ENCODE measurements around the gene PALD1.
"Not testable (repeated sequence)": the region's sequence is repeated elsewhere in the genome, so short reads cannot be mapped to it uniquely, and the experiment has no call there.

The PALD1 gene

GRCh38 chr10:70482982-70483760, 4.6 kb downstream of the PALD1 start:
- DNase-seq: no peak

GRCh38 chr10:70483872-70484271, 5.3 kb downstream of the PALD1 start:
- not testable (repeated sequence) for DNase-seq

GRCh38 chr10:70487824-70488223, 9.3 kb downstream of the PALD1 start:
- no peak for DNase-seq

GRCh38 chr10:70490142-70490541, 11.6 kb downstream of the PALD1 start:
- no peak for DNase-seq

GRCh38 chr10:70491614-70492013, 13.0 kb downstream of the PALD1 start:
- DNase-seq: no peak

- DNase-seq: peak; percentile 60
Measured at GRCh38 chr10:70492786-70493659, 14.5 kb downstream of the PALD1 start.

- DNase-seq: no peak
Measured at GRCh38 chr10:70493660-70494234, 15.2 kb downstream of the PALD1 start.

- no peak for DNase-seq
Measured at GRCh38 chr10:70494536-70494935, 16.0 kb downstream of the PALD1 start.

- DNase-seq: no peak
Measured at GRCh38 chr10:70494966-70495365, 16.4 kb downstream of the PALD1 start.

GRCh38 chr10:70495691-70496261, 17.2 kb downstream of the PALD1 start:
- no peak for DNase-seq

- no peak for DNase-seq
Measured at GRCh38 chr10:70496341-70497119, 18.0 kb downstream of the PALD1 start.

- DNase-seq: no peak
Measured at GRCh38 chr10:70497120-70497545, 18.6 kb downstream of the PALD1 start.

- DNase-seq: no peak
Measured at GRCh38 chr10:70498970-70499835, 20.6 kb downstream of the PALD1 start.

- no peak for DNase-seq
Measured at GRCh38 chr10:70499836-70500167, 21.2 kb downstream of the PALD1 start.

GRCh38 chr10:70500368-70500767, 21.8 kb downstream of the PALD1 start:
- DNase-seq: no peak

- no peak for DNase-seq
Measured at GRCh38 chr10:70500812-70501301, 22.3 kb downstream of the PALD1 start.

- no peak for DNase-seq
Measured at GRCh38 chr10:70502406-70502805, 23.8 kb downstream of the PALD1 start.

- DNase-seq: no peak
Measured at GRCh38 chr10:70503776-70504175, 25.2 kb downstream of the PALD1 start.

GRCh38 chr10:70504521-70505358, 26.2 kb downstream of the PALD1 start:
- DNase-seq: no peak

- no peak for DNase-seq
Measured at GRCh38 chr10:70505908-70506307, 27.3 kb downstream of the PALD1 start.

Measured in OCI-M1 (cell line).